Stimulated activated naive CD8-positive, alpha-beta T cell treated with anti-CD3 and anti-CD28 coated beads, Interleukin-15, Interleukin-2, amounts not matched to agents 100 ng/mL and 50 ng/mL, for 24 hours (primary cell): ENCODE results near the gene TAS2R41.

Source experiments
- H3K27ac Mint-ChIP-seq: one replicate; pipeline ENCODE4 v1.8.0; 2021; ENCODE audit warnings: mild to moderate bottlenecking, mixed read lengths
- H3K27me3 Mint-ChIP-seq: one replicate; pipeline ENCODE4 v1.8.0; 2021; ENCODE audit warnings: mixed read lengths
- H3K36me3 Mint-ChIP-seq: one replicate; pipeline ENCODE4 v1.8.0; 2021; ENCODE audit warnings: low read depth, mixed read lengths
- H3K4me1 Mint-ChIP-seq: one replicate; pipeline ENCODE4 v1.8.0; 2021; ENCODE audit warnings: low read depth, mixed read lengths
- H3K4me3 Mint-ChIP-seq: one replicate; pipeline ENCODE4 v1.8.0; 2021; ENCODE audit warnings: mild to moderate bottlenecking, mixed read lengths
- H3K9me3 Mint-ChIP-seq: one replicate; pipeline ENCODE4 v1.8.0; 2021; ENCODE audit warnings: mixed read lengths

Gene TAS2R41

GRCh38 chr7:143449793-143450192 is 27.9 kb upstream of the TAS2R41 start:
- H3K27ac Mint-ChIP-seq = no peak overlapping the region
- no peaks in the 10 kb centered on the region for H3K27me3 Mint-ChIP-seq
- no peaks in the 10 kb centered on the region for H3K4me1 Mint-ChIP-seq
- H3K36me3 Mint-ChIP-seq = no peaks in the 10 kb centered on the region
- no peaks in the 10 kb centered on the region for H3K9me3 Mint-ChIP-seq
- no peak overlapping the region for H3K4me3 Mint-ChIP-seq

DNA sequence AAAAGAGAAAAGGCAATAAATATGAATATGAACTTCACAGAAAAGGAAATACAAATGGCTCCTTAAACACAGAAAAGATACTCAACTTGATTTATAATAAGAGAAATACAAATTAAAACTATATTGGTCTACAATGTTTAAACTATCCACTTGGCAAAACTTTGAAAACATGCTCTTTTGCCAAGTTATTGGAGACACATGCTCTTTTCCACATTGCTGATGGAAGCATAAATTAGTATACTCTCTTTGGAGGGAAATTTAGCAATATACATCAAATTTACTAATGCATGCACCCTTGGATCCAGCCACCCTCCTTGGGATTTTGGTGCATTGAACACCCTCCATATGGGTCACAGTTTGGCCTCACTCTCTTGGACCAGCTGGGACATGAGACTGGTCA is 26.6 kb upstream of the TAS2R41 start:
- Mint-ChIP-seq H3K27me3 (no peaks in the 10 kb centered on the region), H3K9me3 (no peaks in the 10 kb centered on the region), H3K36me3 (no peaks in the 10 kb centered on the region), H3K27ac (no peak overlapping the region), H3K4me1 (no peaks in the 10 kb centered on the region), H3K4me3 (no peak overlapping the region)

DNA sequence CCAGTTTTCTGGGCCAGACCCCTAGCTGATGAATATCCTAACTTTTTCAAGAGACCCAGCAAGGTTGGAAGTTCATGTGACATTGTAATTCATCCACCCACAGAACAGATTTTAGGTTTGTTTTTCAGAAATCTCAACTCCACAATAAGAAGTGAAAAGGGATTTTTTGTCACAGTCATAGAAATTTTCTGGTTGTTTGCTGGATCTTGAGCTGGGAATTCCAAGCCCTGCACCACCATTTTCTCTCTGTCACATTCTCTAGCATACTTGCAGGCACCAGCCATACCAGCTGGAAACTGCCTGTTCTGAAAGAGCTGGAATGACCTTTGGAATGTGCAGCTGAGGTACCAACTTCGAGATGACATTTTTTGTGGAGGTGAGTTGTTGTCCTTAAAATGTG is 25.9 kb upstream of the TAS2R41 start:
- Mint-ChIP-seq H3K9me3 (no peaks in the 10 kb centered on the region), H3K36me3 (no peaks in the 10 kb centered on the region), H3K27me3 (no peaks in the 10 kb centered on the region), H3K4me1 (no peaks in the 10 kb centered on the region), H3K4me3 (no peak overlapping the region), H3K27ac (no peak overlapping the region)

- H3K27me3 Mint-ChIP-seq = no peaks in the 10 kb centered on the region
Observed at GRCh38 chr7:143452495-143452894, 25.2 kb upstream of the TAS2R41 start.

DNA sequence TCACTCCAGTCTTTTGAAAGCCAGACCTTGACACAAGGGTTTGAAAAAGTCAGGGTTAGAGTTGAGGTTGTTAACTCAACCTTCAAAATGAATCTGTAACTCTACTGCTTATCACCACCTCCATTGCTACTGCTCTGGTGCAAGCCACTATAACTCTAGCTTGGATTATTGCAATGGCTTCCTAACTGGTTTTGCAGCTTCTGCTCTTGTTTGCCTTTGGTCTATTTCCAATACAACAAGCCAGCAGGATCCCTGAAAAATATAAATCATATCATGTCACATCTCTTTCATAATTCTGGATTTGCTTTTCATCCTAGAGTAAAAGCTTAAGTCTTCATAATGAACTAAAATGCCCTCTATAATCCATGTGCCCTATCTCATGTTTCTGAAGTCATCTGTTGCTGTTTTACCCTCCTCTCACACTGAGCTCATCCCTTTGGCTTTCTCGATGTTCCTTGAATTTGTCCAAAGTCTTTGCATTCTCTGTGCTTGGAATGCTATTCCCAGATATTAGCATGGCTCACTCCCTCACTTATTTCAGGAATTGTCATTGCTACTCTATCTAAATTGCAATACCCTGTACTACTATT is 23.5 kb upstream of the TAS2R41 start:
- Mint-ChIP-seq H3K4me3 (no peak overlapping the region), H3K27me3 (no peaks in the 10 kb centered on the region), H3K27ac (no peak overlapping the region), H3K9me3 (no peaks in the 10 kb centered on the region), H3K36me3 (no peaks in the 10 kb centered on the region), H3K4me1 (no peaks in the 10 kb centered on the region)

More at GRCh38 chr7:143452495-143452894, 25.2 kb upstream of the TAS2R41 start:
- no peak overlapping the region for H3K27ac Mint-ChIP-seq
- no peaks in the 10 kb centered on the region for H3K9me3 Mint-ChIP-seq
- no peaks in the 10 kb centered on the region for H3K36me3 Mint-ChIP-seq
- no peak overlapping the region for H3K4me3 Mint-ChIP-seq
- H3K4me1 Mint-ChIP-seq = no peaks in the 10 kb centered on the region

GRCh38 chr7:143455491-143455890 is 22.2 kb upstream of the TAS2R41 start:
- H3K36me3 Mint-ChIP-seq = no peaks in the 10 kb centered on the region
- peaks cover 1% of the 10 kb centered on the region for H3K4me1 Mint-ChIP-seq
- no peak overlapping the region for H3K4me3 Mint-ChIP-seq
- H3K27ac Mint-ChIP-seq = no peak overlapping the region
- H3K9me3 Mint-ChIP-seq = peaks cover under 1% of the 10 kb centered on the region
- H3K27me3 Mint-ChIP-seq = no peaks in the 10 kb centered on the region

DNA sequence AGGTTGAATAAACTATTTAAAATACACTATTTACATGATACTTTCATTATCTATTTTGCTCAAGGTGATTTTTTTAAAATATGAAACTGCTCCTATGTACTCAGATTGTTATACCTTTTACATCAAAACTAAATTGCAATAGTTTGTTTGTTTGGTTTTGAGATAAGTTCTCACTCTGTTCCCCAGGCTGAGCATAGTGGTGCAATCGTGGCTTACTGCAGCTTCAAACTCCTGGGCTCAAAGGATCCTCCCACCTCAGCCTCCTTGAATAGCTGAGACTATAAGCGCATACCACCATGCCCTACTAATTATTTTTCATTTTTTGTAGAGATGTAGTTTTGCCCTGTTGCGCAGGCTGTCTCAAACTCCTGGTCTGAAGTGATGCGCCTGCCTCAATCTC is 21.7 kb upstream of the TAS2R41 start:
- H3K4me1 Mint-ChIP-seq = peaks cover 6% of the 10 kb centered on the region
- no peak overlapping the region for H3K4me3 Mint-ChIP-seq
- no peaks in the 10 kb centered on the region for H3K36me3 Mint-ChIP-seq
- H3K27ac Mint-ChIP-seq = no peak overlapping the region
- peaks cover 4% of the 10 kb centered on the region for H3K9me3 Mint-ChIP-seq
- H3K27me3 Mint-ChIP-seq = no peaks in the 10 kb centered on the region

DNA sequence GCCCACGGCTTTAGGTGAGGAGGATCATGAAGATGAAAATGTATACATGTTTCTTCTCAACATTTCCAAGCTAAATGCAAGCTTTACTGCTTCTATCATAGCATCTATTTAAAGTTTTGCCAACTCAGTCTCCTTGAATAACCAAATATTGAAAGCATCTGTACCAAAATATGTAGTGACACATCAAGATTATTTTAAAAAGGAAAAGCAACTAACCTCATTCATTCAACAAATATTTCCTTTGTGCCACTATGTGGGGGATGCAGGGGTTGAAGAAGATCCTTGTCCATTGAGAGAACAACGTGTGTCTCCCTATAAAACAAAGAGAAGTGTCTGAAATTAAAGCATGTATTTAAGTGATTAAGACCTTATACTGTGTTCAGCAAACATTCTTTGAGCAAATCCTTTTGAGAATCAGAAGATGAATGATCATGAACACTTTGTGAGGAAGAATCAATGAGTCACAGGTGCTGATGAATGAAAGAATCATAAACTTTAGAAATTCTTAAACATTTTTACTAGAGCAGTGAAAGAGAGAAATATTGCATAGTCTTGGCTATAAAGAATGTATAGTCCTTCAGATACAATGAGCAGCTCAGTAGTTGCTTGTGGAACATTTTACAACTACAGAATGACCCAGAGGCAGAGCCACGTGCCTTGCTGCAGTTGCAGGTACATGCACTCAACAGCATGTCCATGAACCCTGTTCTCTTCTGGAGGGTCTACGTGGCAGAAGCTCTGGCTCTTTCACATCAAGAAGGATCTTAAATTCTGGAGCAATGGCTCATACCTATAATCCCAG is 20.5 kb upstream of the TAS2R41 start:
- Mint-ChIP-seq H3K27me3 (no peaks in the 10 kb centered on the region), H3K9me3 (peaks cover 4% of the 10 kb centered on the region), H3K27ac (no peak overlapping the region), H3K4me1 (peaks cover 12% of the 10 kb centered on the region), H3K4me3 (no peak overlapping the region), H3K36me3 (no peaks in the 10 kb centered on the region)

DNA sequence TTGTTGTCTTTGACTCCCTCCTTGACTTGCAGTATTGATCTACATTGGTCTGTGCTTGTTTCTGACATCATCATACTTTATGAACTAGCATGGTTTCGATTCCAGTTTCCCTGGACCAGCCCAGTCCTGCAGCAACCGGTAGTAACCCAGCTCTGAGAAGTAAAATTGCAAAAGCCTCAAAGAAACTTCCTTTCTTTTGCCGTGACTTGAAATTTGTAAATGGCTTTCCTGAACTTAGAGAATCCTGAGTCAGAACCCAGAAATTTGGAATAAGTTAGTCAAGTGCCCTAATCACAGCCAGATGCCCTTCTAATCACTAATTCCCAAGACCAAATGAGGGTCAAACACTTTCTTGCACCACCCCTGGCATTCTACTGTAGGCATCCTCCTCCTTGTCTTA is 19.4 kb upstream of the TAS2R41 start:
- H3K4me3 Mint-ChIP-seq = no peak overlapping the region
- no peak overlapping the region for H3K27ac Mint-ChIP-seq
- H3K27me3 Mint-ChIP-seq = no peaks in the 10 kb centered on the region
- H3K9me3 Mint-ChIP-seq = peaks cover 4% of the 10 kb centered on the region
- H3K36me3 Mint-ChIP-seq = no peaks in the 10 kb centered on the region
- peaks cover 12% of the 10 kb centered on the region for H3K4me1 Mint-ChIP-seq

DNA sequence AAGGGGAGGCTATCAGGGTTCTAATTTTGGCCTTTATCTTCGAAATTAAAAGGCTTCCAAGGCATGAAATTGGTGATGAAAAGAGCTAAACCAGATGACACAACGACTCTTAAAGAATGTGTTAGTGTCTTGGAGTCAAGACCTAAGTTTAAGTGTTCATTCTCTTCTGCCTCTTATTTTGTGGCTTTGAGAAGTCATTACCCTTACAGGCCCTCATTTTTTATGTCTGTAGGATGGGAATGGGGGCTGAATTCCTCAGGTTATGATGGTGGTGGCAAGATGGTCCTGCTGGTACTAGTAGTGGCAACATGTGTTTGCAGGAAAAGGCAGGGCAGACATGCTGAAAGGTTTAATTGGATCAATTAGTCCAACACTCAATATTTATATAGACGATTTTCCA is 19.0 kb upstream of the TAS2R41 start:
- no peak overlapping the region for H3K27ac Mint-ChIP-seq
- peaks cover 12% of the 10 kb centered on the region for H3K4me1 Mint-ChIP-seq
- peaks cover 4% of the 10 kb centered on the region for H3K9me3 Mint-ChIP-seq
- no peaks in the 10 kb centered on the region for H3K36me3 Mint-ChIP-seq
- no peaks in the 10 kb centered on the region for H3K27me3 Mint-ChIP-seq
- H3K4me3 Mint-ChIP-seq = no peak overlapping the region

GRCh38 chr7:143459359-143459758 is 18.3 kb upstream of the TAS2R41 start:
- Mint-ChIP-seq H3K36me3 (no peaks in the 10 kb centered on the region), H3K4me1 (peaks cover 12% of the 10 kb centered on the region), H3K4me3 (no peak overlapping the region), H3K27me3 (no peaks in the 10 kb centered on the region), H3K9me3 (peaks cover 4% of the 10 kb centered on the region), H3K27ac (no peak overlapping the region)

GRCh38 chr7:143460271-143460979 is 17.2 kb upstream of the TAS2R41 start:
- Mint-ChIP-seq H3K27ac (peak overlapping the region; percentile 37), H3K9me3 (peaks cover 4% of the 10 kb centered on the region), H3K36me3 (no peaks in the 10 kb centered on the region)

DNA sequence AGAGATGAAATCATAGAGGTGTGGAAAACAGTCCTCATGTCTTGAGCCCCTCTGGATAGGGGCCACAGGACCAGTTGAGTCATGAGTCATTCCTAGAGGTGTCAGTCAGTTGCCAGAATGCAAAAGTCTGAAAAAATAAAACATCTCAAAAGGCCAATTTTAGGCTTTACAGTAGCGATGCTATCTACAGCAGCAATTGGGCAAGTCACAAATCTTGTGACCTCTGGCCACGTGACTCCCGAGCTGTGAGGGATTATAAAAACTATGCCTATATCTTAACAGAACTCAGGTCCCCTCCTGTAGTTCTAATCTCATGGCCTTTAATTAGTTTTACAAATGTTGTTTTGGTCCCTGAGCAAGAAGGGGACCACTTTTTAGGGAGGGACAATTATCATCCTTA is 15.6 kb upstream of the TAS2R41 start:
- Mint-ChIP-seq H3K27ac (no peak overlapping the region), H3K36me3 (no peaks in the 10 kb centered on the region), H3K27me3 (no peaks in the 10 kb centered on the region), H3K9me3 (peaks cover 4% of the 10 kb centered on the region), H3K4me1 (peaks cover 12% of the 10 kb centered on the region), H3K4me3 (no peak overlapping the region)

More at GRCh38 chr7:143460271-143460979, 17.2 kb upstream of the TAS2R41 start:
- Mint-ChIP-seq H3K27me3 (no peaks in the 10 kb centered on the region), H3K4me1 (peaks cover 12% of the 10 kb centered on the region), H3K4me3 (no peak overlapping the region)

- no peaks in the 10 kb centered on the region for H3K36me3 Mint-ChIP-seq
- H3K27ac Mint-ChIP-seq = no peak overlapping the region
- no peak overlapping the region for H3K4me3 Mint-ChIP-seq
- H3K27me3 Mint-ChIP-seq = no peaks in the 10 kb centered on the region
- H3K9me3 Mint-ChIP-seq = peaks cover 4% of the 10 kb centered on the region
- peaks cover 12% of the 10 kb centered on the region for H3K4me1 Mint-ChIP-seq
Observed at GRCh38 chr7:143463556-143463955, 14.1 kb upstream of the TAS2R41 start.

- Mint-ChIP-seq H3K27ac (no peak overlapping the region), H3K36me3 (no peaks in the 10 kb centered on the region), H3K4me3 (no peak overlapping the region), H3K9me3 (peaks cover 4% of the 10 kb centered on the region), H3K27me3 (no peaks in the 10 kb centered on the region), H3K4me1 (peaks cover 12% of the 10 kb centered on the region)
Observed at GRCh38 chr7:143463957-143464356, 13.7 kb upstream of the TAS2R41 start.
